GM12891 (cell line): ENCODE results near the gene ZNF488.

ENCODE experiments used
- PAX5 ChIP-seq: IDR thresholded peaks from 2 replicates; pipeline ENCODE4 v1.6.1; 2011; ENCODE audit warnings: low read length, moderate library complexity, mild to moderate bottlenecking; ENCODE audit not compliant: insufficient read depth, severe bottlenecking
- POLR2A ChIP-seq: IDR thresholded peaks from 2 replicates; pipeline ENCODE4 v1.6.1; 2011; ENCODE audit warnings: low read depth, low read length, control low read depth
- POLR2AphosphoS5 ChIP-seq: IDR thresholded peaks from 2 replicates; pipeline ENCODE4 v1.6.1; 2011; ENCODE audit warnings: low read depth, low read length, control low read depth
- POU2F2 ChIP-seq: IDR thresholded peaks from 2 replicates; pipeline ENCODE4 v1.6.1; 2011; ENCODE audit warnings: low read depth, mild to moderate bottlenecking, control low read depth, low read length, moderate library complexity
- SPI1 ChIP-seq: IDR thresholded peaks from 2 replicates; pipeline ENCODE4 v1.6.1; 2011; ENCODE audit warnings: low read depth, low read length, control low read depth
- TAF1 ChIP-seq: IDR thresholded peaks from 2 replicates; pipeline ENCODE4 v1.6.1; 2011; ENCODE audit warnings: low read depth, low read length, control low read depth

DNA sequence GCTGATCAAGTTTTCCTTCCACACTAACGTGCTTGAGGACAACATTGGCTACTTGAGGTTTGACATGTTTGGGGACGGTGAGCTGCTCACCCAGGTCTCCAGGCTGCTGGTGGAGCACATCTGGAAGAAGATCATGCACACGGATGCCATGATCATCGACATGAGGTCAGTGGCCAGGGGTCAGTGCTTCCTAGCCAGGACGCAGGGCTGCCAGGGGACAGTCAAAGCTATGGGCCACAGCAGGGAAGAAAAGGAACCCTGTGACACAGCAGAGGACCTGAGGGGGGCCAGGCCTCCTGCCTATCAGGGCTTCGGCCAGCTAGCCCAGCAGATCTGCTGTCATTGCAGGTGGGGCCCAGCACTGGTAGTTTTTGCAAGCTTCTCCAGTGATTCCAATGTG is 30.7 kb downstream of the ZNF488 start:
- TF ChIP-seq POLR2AphosphoS5 (no peak), POLR2A (no peak), TAF1 (no peak), POU2F2 (no peak), SPI1 (no peak), PAX5 (no peak)
